HG03521 (cell line): ENCODE results near the gene DGKD.

Source experiments
- ATAC-seq: cut with Tn5 transposase; IDR thresholded peaks from one replicate; pipeline ENCODE4 v1.9.1; 2021; ENCODE audit warnings: mild to moderate bottlenecking, moderate library complexity; ENCODE audit not compliant: unreplicated experiment

DGKD gene

DNA sequence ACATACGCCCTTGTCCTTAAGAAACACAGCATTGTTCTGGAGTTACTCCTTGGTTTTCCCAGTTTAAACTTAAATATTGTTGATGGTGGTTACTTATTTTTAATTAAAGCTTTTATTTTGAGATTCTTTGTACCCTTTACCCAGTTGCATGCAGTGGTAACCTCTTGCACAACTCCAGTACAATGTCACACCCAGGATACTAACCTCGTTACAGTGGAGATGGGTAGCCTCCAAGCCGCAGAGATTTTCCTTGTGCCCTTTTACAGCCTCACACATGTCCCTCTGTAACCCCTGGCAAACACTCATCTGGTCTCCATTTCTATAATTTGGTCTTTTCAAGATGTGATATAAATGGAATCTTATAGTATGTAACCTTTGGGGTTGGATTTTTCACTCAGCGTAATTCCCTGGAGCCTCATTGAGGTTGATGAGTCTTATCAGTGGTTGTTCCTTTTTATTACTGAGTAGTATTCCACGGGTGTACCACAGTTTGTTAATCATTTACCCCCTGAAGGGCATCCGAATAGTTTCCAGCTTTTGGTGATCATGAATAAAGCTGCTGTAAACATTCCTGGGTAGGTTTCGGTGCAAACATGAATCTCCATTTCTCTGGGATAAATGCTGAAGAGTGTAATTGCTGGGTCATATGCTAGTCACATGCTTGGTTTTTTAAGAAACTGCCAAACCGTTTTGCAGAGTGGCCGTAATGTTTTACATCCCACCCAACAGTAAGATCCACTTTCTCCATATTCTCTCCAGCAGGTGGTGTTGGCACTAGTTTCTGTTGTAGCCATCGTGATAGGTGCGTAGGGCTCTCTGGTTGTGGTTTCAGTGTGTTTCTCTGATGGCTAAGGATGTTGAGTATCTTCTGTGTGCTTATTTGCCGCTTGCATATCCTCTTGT, 68.6 kb downstream of the DGKD start:
- no peak for ATAC-seq

DNA sequence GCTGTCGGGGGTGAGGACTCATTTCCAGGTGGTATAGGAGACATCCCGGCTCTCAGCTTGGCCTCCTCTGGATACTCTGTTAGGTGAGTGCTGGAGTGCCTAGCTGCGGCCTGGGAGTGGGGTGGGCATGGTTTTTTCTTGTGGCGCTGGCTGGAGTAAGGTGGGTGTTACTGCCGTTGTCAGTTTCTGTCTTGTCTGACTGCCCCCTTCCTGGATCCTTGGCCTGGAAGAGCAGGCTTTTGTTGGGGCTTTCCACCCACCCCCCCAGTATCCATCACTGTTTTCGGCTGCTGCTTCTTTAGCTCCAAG, 69.2 kb downstream of the DGKD start:
- ATAC-seq: no peak

DNA sequence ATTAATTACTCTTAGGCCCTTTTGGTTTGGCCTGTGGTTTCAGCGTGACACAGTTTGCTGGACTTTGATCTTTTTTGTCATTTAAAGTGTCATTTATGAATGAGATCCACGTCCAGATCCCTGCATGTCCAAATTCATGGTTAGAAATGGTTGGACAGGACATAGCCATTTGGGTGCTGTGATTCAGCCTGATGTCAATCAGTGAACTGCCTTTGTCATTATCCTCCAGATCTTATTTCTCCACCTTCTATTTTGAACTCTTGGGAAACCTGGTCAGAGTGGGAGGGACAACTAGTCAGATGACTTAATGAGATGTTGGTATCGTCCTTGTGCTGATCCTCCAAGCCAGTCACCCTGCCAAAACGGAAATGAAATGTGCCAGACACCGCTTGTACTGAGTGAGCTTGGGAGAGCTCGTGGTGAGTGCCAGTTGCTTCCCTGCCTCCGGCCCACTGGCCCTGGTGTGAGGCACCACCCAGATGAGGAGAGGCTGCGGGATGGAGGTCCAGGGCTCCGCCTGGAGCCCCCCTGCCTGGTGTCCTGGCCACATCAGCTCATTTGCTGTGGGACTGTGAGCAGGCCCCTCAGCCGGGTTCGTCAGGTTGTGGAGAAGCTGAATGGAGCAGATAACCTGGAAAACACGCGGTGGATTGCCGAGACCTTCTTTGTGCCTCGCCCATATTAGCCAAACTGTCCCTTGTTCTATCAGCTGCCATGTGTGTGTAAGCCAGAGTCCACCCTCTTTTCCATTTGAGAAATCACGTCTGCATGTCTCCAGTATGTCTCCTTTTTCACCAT, 70.1 kb downstream of the DGKD start:
- ATAC-seq: no peak

DNA sequence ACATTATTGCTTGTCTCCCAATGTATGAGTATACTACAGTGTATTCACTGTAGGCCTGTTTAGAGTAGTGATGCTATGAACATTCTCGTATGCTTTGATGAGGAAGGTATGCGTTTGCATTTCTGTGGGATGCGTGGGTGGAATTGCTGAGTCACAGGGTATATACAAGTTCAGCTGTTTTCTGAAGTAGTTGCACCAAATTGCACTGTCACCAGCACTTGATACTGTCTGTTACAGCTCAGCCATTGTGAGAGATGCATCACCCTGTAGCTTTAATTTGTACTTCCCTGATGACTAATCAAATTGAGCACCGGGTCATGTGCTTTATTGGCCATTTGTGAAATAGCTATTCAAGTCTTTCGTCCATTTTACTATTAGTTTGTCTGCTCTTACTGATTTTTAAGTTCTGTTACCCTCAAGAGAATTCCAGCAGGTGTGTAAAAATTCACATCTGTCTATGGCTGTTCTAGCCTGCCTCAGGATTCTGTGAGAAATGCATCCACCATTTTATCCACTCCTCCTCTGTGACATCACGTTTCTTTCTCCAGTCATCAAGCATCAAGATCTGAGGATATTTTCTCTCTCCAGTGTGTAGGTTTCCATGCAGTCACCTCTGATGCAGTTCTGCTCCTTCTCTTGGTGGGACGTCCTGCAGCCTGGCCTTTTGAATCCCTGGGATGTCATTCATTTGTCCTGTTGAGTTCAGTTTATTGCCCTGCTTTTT, 72.5 kb downstream of the DGKD start:
- no peak for ATAC-seq

DNA sequence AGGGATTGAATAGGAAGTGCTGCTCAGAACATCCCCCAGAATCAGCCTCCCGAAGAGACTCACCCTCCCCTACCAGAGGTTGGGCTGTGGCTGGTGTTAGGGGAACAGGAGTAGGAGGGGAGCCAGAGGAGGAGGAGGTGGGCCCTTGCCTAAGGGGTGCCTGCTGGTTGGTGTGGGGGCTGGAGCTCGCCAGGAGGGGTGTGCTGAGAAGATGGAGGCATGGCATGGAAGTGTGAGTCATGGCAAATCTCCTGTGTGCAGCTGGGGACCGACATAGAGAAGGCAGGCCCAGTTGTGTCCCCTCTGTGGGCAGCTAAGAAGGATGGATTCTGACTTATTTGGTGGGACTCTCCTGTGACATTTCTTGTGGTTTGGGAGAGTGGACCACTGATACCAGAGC, 73.7 kb downstream of the DGKD start:
- ATAC-seq: no peak

DNA sequence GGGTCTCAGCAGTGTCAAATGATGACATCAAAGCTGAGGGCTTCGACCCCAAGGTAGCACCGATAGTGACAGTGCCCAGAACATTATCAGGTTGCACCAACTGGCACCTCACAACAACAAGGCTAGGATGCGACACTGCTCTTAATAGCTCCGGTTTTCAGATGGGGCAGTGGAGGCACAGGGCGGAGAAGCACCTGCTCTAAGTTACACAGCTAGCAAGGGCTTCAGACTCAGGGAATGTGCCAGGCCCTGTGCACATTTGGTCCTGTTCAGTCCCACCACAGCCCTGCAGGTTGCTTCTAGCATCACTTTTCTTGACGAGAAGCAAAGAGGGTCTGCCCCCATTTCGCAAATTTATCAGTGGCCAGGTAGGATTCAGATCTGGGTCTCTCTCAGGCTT, 74.1 kb downstream of the DGKD start:
- ATAC-seq: no peak

DNA sequence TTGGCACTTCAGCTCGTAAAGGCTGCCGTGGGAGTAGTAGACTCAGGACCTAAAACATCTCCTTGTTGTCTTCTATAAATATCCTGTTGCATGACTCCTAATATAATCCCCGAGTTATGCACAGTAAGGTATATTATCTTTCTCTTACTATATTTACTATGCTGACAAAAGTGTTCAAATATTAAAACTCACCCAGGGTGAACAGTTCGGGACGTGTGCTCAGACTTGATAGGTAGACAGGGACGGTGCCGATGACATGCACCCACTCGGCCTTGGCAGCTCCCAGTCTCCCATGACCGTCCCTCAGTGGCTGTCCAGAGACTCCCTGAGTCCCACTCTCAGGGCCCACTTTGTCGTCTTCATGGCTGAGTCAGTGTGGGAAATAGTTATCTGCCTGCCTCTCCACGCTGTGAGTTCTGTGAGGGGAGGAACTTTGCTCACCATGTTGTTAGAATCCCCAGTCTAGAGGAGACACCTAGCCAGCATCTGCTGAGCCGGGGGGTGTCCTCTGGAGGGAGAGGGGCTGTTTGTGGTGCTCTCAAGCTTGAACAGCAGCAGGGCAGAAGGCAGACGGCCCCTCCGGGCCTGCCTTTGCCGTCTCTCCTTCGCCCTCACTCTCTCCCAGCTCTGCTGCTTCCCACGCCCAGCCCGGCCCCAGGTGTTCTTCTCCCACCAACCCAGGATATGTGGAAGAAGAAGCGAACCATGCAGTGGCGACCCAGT, 75.0 kb downstream of the DGKD start:
- ATAC-seq: no peak

DNA sequence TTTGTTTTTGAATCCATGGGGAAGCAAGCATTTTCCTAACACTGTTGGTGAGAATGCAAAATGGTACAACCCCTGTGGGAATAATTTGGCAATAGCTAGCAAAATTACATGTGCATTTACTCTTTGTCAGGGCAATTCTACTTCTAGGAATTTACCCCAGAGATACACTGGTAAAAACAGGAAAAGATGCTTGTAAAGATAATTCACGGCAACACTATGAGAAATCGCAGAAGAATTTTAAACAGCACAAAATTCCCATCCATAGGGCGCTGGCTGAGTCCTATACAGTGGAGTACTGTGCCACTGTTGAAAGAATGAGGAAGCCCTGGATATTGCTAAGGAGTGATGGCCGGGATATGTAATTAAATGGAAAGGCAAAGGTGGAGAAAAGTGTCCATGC, 75.8 kb downstream of the DGKD start:
- ATAC-seq: no peak

DNA sequence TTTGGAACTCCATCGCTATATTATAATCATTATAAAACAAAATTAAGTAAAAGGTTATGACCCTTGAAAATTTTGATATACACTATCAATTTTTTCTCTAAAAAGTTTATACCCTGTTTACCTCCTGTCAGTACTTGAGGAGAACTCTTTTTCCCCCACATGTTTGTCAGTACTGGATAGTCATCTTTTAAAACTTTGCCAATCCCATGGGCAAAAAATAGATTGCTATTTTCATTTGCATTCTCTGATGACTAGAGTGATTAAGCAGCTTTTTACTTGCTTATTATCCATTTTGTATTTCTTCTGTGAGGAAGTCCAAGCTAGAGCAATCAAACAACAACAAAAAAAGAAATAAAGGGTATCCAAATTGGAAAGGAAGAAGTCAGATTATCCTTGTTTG, 76.4 kb downstream of the DGKD start:
- ATAC-seq: no peak

DNA sequence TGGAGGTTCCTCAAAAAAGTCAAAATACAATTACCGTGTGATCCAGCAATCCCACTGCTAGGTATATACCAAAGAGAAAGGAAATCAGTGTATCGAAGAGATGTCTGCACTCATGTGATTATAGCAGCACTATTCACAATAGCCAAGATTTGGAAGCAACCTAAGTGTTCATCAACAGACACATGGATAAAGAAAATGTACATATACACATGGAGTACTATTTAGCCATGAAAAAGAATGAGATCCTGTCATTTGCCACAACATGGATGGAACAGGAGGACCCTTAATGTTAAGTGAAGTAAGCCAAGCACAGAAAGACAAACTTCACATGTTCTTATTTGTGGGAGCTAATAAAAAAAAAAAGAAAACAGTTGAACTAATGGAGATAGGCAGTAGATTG, 78.7 kb downstream of the DGKD start:
- no peak for ATAC-seq

DNA sequence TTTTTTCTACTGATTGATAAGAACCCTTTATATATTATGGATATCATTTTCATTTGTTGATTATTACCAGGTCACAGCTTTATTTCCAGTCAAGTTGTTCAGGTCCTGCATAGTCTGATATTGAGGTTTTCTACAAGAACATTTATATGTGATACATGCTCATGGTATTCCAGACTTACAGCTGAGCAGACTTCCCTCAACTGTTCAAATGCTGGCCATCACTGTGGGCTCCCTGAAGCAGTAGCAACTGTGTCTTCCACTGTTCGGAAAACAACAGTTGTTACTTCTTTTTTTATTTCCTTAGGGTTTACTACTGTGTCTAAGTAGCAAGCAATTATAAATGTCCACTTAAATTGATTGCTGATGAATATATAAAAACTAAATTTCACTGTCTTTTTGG, 79.5 kb downstream of the DGKD start:
- ATAC-seq: no peak

DNA sequence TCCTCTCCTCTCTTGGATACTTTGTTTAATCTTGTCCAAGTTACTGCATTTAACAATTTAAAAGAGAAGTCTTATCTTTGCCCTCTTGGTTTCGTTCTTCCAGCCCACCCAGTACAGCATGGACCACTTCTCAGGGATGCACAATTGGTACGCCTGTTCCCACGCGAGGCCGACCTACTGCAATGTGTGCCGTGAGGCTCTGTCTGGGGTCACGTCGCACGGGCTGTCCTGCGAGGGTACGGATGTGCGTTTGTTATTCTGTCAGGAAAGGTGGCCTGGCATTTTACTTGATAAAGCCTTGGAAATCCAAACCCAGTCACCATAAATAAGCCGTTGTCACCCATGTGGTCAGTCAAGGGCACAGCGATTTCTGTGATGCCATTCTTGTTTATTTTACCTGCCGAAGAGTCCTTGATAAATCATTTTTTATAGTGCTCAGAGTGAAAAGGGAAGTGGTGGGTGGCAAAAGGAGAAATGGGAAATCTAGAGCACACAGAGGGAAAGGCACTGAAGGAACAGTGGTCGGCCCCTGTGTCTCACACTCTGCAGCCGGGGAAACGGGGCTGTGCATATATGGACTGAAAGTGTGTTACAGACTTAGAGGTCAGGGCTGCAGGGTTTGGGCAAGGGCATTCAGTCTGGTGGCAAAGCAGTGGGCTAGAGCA, 80.5 kb downstream of the DGKD start:
- no peak for ATAC-seq

DNA sequence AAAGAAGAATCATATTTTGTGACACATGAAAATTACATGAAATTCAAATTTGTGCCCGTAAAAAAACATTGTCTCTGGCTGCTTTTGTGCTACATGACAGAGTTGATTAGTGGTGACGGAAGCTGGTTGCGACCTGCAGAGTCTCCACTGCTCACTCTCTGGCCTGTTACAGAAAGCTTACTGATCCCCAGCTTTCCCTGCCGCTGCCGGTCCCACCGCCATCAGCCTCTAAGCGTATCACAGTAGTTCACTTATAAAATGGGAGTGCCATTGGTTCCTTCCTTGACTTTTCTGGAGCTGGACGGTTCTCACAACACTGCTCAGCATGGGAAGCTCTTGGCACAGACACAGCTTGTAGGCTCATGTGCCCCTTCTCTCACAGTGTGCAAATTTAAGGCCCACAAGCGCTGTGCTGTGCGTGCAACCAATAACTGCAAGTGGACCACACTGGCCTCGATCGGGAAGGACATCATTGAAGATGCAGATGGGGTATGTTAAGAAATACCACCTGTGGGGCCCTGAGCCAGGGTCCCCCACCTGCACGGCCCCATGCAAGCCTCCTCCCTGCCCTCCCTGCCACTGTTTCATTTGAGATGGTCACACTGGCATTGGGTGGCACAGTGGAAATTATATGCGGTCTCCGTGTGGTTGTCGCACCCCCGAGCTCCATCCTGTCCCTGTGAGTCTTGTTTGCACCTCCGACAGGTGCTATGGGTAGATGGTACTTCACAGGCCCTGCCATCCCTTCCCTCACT, 81.3 kb downstream of the DGKD start:
- no peak for ATAC-seq

DNA sequence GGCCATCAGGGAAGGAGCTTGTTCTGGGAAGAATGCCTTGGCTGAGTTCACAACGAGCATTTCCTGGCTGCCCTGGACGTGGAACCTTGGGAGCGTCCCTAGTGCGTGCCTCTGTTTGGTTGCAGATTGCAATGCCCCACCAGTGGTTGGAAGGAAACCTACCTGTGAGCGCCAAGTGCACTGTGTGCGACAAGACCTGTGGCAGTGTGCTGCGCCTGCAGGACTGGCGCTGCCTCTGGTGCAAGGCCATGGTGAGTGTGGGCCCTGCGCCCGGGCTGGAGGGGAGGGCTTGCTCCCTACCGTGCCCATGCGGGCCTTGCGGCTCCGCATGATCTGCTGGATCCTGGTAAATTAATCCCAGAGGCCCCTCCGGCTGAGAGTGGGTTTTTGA, 81.9 kb downstream of the DGKD start:
- no peak for ATAC-seq

DNA sequence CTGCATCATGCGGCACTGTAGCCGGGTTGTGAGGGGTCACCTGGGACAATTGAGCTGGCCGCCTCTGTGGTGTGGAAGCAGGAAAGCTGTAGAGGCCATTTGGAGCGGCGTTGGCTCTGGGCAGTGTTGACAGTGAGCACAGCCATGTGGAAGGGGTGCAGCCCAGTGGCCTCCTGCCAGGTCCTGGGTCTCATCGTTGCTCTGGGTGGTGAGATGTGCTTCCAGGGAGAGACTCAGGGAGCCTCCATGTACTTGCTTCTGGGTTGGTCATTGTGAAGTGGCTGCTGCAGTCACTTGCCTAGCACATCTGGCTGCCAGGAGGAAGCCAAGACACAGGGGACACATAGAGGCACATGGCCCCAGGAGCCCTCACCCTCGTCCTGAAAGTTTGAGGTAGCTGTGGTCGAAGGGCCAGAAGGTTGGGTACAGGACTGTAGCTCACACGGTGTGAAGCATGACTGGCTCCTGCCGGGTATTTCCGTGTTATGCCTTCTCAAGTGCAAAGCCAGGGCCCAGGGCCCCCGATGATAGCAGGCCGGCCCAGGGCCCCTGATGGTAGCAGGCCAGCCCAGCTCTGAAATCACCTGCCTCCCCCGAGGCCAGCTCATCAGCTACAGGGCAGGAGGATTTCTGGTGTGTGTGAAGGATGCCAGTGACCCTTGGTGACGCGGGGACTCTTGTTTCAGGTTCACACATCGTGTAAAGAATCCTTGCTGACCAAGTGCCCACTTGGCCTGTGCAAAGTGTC, 82.6 kb downstream of the DGKD start:
- ATAC-seq: no peak

DNA sequence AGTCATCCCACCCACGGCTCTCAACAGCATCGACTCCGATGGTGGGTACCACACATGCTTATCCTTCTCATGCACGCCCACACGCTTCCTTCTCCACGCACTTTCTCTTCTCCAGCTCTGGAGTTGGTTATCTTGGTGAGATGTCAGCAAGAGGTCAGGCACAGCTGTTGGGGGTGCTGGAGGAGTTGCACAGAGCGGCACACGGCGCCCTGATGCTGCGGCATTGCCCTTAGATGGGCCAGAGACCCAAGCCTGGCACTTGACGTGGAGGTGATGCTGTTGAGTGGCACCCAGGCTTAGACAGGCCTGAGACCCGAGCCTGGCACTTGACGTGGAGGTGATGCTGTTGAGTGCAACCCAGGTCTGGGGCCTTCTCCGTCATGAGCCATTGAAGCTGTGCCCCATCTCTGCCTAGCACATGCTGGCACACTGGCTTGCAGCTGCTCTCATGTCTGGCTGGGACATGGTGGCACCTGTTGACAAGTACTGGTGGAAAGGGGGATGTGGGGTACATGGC, 83.2 kb downstream of the DGKD start:
- ATAC-seq: no peak

DNA sequence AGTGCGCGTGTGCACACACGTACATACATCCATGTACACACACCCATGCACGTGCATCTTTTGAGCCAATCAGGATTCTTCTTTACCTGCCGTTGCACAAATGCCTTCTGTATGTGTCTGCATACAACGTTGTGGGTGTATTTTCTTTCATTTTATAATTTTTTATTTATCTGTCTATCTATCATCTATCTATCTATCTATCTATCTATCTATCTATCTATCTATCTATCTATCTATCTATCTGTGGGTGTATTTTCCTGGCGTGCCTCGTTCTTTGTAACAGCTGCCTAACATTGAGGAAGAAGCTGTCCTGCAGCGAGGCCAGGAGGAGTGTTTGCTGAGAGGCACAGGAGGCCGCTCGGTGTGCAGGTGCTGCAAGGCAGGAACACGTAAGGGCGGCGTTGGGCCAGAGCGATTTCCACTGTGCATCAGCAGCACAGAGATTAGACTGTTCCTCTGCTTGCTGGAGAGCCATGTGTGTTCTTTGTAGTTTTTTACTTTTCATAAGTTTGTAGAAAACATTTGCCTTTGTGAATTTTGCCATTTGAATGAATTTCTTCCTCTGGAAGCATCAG, 84.4 kb downstream of the DGKD start:
- no peak for ATAC-seq

DNA sequence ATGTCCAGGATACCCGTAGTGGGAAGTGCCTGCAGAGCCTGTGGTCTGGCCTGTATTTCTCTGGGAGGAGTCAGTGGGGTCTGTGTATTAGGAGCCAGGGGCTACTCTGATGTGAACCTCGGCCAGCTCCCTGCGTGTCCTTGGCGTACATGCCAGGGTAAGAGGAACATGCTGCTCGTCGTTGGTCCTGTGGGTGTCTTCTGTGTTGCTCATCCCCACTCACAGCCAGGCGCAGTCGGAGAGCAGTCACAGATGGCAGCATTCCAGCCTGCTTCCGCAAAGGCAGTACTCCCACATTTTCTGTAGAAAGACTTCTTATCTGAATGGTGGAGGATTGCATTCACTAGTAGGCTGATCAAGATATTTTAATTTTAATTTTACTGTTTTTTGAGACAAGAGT, 84.9 kb downstream of the DGKD start:
- no peak for ATAC-seq

DNA sequence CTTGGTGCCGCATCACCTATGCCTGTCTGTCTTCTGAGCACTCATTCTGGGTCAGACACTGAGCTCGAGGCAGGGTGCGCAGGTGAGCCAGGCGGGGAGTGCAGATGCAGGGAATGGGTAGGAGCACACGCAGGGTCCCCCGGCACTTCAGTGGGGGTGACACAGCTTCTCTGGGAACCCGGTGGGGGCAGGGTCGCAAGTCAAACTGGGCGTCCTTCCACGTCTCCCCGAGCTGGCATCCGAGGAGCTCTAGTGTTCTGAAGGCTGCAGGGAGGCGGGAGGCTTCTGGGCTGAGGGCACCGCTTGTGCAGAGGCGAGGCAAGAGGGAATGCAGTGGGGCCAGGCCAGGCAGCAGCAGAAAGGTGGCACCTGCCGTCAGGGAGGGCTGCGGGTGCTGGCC, 86.0 kb downstream of the DGKD start:
- no peak for ATAC-seq
